ENCODE data around the gene KBTBD6. TPM values are rescaled to one million over a fixed set of nuclear protein-coding genes. Genes with fewer than 3 reads are reported as not detected.

Gene KBTBD6
- total and polyA plus RNA-seq, 10 of the 15 experiments (the other 5 are each of a cell fraction or from before 2014, with no cell fraction given), result 1.9 to 5.3 (median 3.8) TPM

DNA sequence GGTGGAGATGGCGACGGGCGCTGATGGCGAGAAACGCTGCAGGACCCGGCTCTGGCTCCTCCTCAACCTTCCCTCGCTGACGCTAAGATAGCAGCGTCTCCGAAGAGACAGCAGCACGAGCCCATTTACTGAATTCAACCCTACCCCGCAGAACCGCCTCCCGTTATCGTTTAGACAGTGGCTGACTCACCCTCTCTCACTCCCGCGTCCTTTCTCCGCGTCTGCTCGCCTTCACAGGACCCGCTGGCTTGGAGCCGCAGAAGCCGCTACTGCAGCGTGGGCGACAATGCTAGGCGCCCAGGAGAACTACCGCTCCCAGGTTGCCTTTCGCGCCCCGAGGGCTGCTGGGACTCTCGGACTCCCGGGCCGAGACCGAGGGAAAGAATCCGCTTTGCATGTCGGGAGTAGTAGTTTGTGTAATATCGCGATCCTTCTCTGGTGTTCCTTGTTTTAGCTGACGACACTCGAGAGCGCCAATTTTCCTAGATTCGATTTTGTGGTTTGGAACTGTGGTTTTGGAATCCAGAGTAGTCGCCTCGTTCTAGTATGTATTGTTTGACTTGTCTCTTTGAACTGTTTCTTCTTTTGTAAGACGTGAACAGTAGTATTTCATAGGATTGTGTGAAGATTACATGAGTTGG lies at the start of gene KBTBD6 (continued):
- TF ChIP-seq, protein P1, sequence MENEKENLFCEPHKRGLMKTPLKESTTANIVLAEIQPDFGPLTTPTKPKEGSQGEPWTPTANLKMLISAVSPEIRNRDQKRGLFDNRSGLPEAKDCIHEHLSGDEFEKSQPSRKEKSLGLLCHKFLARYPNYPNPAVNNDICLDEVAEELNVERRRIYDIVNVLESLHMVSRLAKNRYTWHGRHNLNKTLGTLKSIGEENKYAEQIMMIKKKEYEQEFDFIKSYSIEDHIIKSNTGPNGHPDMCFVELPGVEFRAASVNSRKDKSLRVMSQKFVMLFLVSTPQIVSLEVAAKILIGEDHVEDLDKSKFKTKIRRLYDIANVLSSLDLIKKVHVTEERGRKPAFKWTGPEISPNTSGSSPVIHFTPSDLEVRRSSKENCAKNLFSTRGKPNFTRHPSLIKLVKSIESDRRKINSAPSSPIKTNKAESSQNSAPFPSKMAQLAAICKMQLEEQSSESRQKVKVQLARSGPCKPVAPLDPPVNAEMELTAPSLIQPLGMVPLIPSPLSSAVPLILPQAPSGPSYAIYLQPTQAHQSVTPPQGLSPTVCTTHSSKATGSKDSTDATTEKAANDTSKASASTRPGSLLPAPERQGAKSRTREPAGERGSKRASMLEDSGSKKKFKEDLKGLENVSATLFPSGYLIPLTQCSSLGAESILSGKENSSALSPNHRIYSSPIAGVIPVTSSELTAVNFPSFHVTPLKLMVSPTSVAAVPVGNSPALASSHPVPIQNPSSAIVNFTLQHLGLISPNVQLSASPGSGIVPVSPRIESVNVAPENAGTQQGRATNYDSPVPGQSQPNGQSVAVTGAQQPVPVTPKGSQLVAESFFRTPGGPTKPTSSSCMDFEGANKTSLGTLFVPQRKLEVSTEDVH (IDR thresholded peaks at IDR 0.05; ENCODE audit: low read depth, partially characterized antibody), result peak; percentile 30
- no peak for TF ChIP-seq JUND (IDR thresholded peaks at IDR 0.05; ENCODE audit: low read depth, low read length)
- TF ChIP-seq RCOR1 (conservative IDR thresholded peaks at IDR 0.05; ENCODE audit: low read depth, low read length), result peak; percentile 82; the same call in 1 of the 2 replicates
- no peak for TF ChIP-seq RAD21 (IDR thresholded peaks at IDR 0.05; ENCODE audit: insufficient read depth, low read depth, low read length)
- no peak for TF ChIP-seq MYC (IDR thresholded peaks at IDR 0.05; ENCODE audit: insufficient read depth, insufficient read length, insufficient replicate concordance, low read length, severe bottlenecking)
- peak; percentile 68 for TF ChIP-seq SREBF1 (IDR thresholded peaks at IDR 0.05; ENCODE audit: low read length)
- TF ChIP-seq POLR2AphosphoS5 (IDR thresholded peaks at IDR 0.05; ENCODE audit: low read length), result peak; percentile 70
- TF ChIP-seq, protein P2, sequence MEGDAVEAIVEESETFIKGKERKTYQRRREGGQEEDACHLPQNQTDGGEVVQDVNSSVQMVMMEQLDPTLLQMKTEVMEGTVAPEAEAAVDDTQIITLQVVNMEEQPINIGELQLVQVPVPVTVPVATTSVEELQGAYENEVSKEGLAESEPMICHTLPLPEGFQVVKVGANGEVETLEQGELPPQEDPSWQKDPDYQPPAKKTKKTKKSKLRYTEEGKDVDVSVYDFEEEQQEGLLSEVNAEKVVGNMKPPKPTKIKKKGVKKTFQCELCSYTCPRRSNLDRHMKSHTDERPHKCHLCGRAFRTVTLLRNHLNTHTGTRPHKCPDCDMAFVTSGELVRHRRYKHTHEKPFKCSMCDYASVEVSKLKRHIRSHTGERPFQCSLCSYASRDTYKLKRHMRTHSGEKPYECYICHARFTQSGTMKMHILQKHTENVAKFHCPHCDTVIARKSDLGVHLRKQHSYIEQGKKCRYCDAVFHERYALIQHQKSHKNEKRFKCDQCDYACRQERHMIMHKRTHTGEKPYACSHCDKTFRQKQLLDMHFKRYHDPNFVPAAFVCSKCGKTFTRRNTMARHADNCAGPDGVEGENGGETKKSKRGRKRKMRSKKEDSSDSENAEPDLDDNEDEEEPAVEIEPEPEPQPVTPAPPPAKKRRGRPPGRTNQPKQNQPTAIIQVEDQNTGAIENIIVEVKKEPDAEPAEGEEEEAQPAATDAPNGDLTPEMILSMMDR (IDR thresholded peaks at IDR 0.05 in 2 of 3, conservative IDR thresholded peaks at IDR 0.05 in 1 of 3; ENCODE audit: control insufficient read depth in 2 of 3, extremely low read depth in 1 of 3, insufficient read depth in 1 of 3, low read depth in 3 of 3, low read length in 3 of 3), result no peak
- 0 out of 2 replicates have a peak, but pooled peaks have one; percentile 57 for TF ChIP-seq CBX5 (IDR thresholded peaks at IDR 0.05; ENCODE audit: low read depth)
- TF ChIP-seq WRNIP1 (IDR thresholded peaks at IDR 0.05; ENCODE audit: borderline replicate concordance, low read depth, low read length), result no peak
- peak; percentile 44 to 96 for TF ChIP-seq EGR1 (IDR thresholded peaks at IDR 0.05; ENCODE audit: borderline replicate concordance in 1 of 2, low read depth in 2 of 2, low read length in 2 of 2)
- TF ChIP-seq CHD4 (IDR thresholded peaks at IDR 0.05), result no peak
- TF ChIP-seq, protein P3, sequence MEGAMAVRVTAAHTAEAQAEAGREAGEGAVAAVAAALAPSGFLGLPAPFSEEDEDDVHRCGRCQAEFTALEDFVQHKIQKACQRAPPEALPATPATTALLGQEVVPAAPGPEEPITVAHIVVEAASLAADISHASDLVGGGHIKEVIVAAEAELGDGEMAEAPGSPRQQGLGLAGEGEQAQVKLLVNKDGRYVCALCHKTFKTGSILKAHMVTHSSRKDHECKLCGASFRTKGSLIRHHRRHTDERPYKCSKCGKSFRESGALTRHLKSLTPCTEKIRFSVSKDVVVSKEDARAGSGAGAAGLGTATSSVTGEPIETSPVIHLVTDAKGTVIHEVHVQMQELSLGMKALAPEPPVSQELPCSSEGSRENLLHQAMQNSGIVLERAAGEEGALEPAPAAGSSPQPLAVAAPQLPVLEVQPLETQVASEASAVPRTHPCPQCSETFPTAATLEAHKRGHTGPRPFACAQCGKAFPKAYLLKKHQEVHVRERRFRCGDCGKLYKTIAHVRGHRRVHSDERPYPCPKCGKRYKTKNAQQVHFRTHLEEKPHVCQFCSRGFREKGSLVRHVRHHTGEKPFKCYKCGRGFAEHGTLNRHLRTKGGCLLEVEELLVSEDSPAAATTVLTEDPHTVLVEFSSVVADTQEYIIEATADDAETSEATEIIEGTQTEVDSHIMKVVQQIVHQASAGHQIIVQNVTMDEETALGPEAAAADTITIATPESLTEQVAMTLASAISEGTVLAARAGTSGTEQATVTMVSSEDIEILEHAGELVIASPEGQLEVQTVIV (IDR thresholded peaks at IDR 0.05; ENCODE audit: borderline replicate concordance, partially characterized antibody), result no peak
- peak; percentile 57; the same call in 1 of the 2 replicates for TF ChIP-seq GABPA (IDR thresholded peaks at IDR 0.05; ENCODE audit: low read depth)
- no peak for TF ChIP-seq ETV6 (conservative IDR thresholded peaks at IDR 0.05 in 1 of 2, IDR thresholded peaks at IDR 0.05 in 1 of 2; ENCODE audit: borderline replicate concordance in 1 of 2, low read depth in 1 of 2)
- TF ChIP-seq RUNX3 (IDR thresholded peaks at IDR 0.05; ENCODE audit: low read length), result peak; percentile 97
- TF ChIP-seq, protein P4, sequence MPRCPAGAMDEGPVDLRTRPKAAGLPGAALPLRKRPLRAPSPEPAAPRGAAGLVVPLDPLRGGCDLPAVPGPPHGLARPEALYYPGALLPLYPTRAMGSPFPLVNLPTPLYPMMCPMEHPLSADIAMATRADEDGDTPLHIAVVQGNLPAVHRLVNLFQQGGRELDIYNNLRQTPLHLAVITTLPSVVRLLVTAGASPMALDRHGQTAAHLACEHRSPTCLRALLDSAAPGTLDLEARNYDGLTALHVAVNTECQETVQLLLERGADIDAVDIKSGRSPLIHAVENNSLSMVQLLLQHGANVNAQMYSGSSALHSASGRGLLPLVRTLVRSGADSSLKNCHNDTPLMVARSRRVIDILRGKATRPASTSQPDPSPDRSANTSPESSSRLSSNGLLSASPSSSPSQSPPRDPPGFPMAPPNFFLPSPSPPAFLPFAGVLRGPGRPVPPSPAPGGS (IDR thresholded peaks at IDR 0.05; ENCODE audit: borderline replicate concordance, insufficient read depth, low read depth, low read length, poor library complexity, severe bottlenecking), result no peak
- TF ChIP-seq NR2F1 (conservative IDR thresholded peaks at IDR 0.05), result no peak
- peak; percentile 95; the same call in 1 of the 2 replicates for TF ChIP-seq ZBED1 (IDR thresholded peaks at IDR 0.05; ENCODE audit: borderline replicate concordance)
- peak; percentile 83 for TF ChIP-seq YY1 (IDR thresholded peaks at IDR 0.05; ENCODE audit: low read depth, low read length)
- peak; percentile 80 for TF ChIP-seq BRCA1 (IDR thresholded peaks at IDR 0.05; ENCODE audit: low read depth, low read length)

All from GM12878 (cell line).